NOMO-1 treated with DMSO at 0.1 percent for 48 hours (cell line): ENCODE results near the gene KIFC1.
A peak's percentile ranks its signal among the peaks of the same experiment; 100 is the strongest.
"Not testable (repeated sequence)": the region's sequence is repeated elsewhere in the genome, so short reads cannot be mapped to it uniquely, and the experiment has no call there.

Source experiments
- DNase-seq: peaks from one replicate; lab custom pipeline; 2025; ENCODE audit not compliant: unreplicated experiment; lab: John Stamatoyannopoulos, UW

KIFC1 gene, protein sequence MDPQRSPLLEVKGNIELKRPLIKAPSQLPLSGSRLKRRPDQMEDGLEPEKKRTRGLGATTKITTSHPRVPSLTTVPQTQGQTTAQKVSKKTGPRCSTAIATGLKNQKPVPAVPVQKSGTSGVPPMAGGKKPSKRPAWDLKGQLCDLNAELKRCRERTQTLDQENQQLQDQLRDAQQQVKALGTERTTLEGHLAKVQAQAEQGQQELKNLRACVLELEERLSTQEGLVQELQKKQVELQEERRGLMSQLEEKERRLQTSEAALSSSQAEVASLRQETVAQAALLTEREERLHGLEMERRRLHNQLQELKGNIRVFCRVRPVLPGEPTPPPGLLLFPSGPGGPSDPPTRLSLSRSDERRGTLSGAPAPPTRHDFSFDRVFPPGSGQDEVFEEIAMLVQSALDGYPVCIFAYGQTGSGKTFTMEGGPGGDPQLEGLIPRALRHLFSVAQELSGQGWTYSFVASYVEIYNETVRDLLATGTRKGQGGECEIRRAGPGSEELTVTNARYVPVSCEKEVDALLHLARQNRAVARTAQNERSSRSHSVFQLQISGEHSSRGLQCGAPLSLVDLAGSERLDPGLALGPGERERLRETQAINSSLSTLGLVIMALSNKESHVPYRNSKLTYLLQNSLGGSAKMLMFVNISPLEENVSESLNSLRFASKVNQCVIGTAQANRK

GRCh38 chr6:33391278-33391921 is at the start of gene KIFC1:
Gene KIFC1, plus strand, starts transcription at chr6:33391823. Its CDS starts 163 bp downstream, at chr6:33391986.
- DNase-seq = peak; percentile 99

DNA sequence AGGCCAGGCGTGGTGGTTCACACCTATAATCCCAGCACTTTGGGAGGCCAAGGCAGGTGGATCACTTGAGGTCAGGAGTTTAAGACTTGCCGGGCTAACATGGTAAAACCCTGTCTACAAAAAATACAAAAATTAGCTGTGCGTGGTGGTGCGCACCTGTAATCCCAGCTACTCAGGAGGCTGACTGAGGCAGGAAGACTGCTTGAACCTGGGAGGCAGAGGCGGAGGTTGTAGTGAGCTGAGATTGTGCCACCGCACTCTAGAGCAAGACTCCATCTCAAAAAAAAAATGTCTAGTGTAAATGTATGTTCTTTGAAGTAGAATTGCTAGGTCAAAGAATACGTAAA is 48.0 kb upstream of the KIFC1 start:
- DNase-seq = not testable (repeated sequence)

- no peak for DNase-seq
Measured at GRCh38 chr6:33343953-33344611, 47.5 kb upstream of the KIFC1 start.

DNA sequence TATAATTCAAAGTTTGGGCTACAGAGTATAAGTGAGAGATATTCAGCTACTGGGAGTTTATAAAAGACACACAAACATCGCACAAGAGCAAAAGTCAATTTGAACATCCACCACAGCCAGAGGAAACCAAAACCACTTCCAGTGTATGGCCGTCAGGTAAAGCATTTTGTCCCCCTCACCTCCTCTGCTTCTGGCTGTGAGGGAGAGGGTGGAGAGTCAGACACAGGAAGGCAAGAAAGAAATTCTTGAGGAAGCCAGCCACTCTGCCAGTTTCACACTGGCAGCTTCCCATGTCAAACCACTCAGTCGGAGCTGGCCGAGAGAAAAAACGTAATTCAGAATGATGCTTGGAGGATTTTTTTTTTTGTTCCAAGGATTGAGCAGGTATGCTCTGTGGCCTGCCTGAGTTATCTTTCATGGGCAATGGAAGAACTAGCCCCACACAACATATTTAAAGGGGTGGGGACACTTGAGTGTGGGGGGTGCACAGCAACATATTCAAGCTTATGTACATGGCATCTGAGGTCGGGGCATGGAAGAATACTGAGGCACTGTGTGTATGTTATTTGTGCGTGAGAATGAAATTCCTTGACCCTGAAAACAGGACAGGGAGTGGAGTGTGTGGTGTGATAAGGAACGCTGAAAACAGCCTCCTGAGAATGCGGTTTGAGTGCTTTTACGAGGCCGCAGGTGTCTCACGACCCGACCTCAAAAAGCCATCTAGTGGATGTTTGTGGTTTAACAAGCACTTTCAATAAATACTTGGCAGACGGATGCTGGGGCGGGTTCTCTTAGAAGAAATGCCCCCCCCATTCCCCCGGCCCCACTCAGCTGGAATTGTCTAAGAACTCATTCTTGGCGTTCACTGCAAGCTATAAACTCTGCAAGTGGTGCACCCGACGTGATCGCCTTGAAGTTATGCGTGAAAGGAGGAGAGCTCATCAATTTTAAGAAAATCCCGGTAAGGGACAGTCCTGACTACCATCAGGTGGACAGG is 46.6 kb upstream of the KIFC1 start:
- DNase-seq = peak; percentile 40

DNA sequence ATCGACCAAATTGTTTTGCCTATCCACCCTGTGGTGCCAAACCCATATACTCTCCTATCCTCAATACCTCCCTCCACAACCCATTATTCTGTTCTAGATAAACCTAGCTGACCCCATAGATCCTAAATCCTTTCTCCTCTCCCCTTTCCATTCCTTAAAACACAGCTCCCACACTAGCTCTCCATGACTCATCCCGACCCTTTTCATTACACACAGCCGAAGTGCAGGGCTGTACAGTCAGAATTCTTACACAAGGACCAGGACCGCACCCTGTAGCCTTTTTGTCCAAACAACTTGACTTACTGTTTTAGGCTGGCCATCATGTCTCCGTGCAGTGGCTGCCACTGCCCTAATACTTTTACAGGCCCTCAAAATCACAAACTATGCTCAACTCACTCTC is 44.7 kb upstream of the KIFC1 start:
- DNase-seq = not testable (repeated sequence)

DNA sequence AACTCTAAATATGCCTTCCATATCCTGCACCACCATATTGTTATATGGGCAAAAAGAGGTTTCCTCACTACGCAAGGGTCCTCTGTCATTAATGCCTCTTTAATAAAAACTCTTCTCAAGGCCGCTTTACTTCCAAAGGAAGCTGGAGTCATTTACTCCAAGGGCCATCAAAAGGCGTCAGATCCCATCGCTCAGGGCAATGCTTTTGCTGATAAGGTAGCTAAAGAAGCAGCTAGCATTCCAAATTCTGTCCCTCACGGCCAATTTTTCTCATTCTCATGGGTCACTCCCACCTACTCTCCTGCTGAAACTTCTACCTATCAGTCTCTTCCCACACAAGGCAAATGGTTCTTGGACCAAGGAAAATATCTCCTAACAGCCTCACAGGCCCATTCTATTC is 43.8 kb upstream of the KIFC1 start:
- DNase-seq = no peak

- not testable (repeated sequence) for DNase-seq
Measured at GRCh38 chr6:33355860-33356259, 35.8 kb upstream of the KIFC1 start.

DNA sequence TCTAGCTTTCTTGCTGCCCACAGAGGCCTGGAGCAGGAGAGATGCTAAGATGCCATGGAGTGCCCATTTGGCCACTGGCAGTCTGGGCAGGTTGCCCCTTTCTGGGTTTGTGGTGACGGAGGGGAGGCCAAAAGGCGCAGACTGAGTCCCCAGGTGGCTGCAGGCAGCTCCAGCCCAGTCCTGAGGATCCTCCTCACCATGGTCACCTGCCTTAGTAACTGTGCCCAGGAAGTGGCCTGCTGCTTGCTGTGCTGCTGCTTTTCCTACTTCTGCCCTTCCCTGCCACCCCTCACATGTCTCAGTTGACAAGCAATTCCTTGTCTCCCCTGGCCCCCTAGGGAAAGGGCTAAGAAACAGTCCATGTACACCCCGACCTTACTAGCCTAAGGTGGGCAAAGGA is 35.3 kb upstream of the KIFC1 start:
- no peak for DNase-seq

- not testable (repeated sequence) for DNase-seq
Measured at GRCh38 chr6:33357160-33357871, 34.3 kb upstream of the KIFC1 start.

DNA sequence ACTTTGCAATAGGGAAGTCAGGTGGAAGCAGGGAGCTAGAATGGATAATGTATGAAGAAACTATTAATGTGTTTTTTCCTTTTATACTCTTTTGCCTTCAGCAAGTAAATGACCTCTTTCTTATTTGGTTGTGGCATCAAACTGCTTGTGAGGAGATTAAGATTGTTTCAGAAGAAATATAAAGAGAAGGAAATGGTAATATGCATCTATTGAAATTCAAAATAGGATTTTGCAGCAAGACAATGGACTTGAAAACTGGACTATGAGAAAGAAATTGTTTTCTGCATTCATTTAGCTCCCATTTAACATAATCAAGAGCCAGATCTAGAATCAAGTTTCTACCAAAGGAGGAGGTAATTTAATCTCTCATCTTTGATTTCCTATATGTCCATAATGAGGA is 32.3 kb upstream of the KIFC1 start:
- DNase-seq = no peak

- DNase-seq = not testable (repeated sequence)
Measured at GRCh38 chr6:33363486-33363885, 28.1 kb upstream of the KIFC1 start.

DNA sequence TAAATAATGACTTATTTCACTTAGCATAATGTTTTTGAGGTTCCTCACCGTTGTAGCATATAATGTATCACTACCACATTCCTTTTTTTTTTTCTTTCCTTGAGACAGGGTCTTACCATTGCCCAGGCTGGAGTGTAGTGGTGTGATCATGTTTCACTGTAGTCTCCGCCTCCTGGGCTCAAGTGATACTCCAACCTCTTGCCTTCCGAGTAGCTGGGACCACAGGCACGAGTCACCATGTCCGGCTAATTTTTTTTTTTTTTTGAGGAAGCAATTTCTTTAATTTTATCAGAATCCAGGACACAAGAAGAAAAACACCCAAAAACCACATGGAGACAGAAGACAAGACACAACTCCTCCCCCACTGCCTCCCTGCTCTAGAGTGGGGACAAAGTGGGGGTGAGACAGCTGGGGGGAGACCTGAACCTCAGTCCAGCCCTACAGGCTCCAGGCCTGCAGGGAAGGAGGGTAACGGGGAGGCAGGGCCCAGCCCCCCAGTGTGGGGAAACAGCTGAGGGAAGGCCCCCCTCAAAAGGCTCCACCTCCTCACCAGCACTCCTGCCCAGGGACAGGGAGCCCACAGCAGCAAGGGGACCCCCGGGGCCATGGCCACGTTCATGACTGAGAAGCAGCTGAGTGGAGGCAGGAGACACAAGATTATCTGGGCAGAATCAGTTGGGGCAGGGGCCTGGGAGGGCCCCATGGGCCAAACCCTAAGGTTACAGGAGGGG is 27.0 kb upstream of the KIFC1 start:
- DNase-seq = not testable (repeated sequence)

DNA sequence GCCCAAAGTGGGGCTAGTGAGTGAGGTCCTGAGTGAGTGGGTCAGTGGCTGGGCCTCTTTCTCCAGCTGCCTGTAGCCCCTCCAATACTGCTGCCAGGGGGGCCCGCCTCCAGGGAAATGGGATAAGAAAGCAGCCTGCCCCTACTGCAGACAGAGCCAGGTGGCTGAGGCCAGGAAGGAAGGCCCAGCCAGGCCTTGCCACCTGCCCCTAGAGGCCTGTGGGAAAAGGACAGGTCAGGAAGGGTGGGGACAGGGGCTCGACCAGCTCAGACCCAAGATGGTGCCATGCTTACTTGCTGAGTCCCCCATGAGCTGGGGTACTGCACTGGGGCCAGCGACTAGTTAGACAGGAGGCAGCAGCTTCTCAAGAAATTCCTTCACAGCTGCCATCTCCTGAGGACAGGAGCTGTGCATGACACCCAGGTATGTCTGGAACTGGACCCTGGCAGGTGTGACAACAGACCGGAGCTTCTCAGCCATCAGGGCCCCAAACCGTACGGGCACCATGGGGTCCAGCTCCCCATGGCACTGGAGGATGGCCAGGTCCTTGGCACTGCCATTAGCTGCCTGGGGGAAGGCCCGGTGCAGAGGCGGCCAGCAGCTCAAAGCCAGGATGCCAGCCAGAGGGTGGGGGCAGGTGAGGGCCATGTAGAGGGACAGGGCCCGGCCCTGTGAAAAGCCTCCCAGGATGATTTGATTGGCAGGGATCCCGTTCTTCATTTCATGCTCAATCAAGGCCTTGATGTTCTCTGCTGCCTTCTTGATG is 26.2 kb upstream of the KIFC1 start:
- DNase-seq = not testable (repeated sequence)

GRCh38 chr6:33367009-33367714 is 24.5 kb upstream of the KIFC1 start:
- DNase-seq = no peak

DNA sequence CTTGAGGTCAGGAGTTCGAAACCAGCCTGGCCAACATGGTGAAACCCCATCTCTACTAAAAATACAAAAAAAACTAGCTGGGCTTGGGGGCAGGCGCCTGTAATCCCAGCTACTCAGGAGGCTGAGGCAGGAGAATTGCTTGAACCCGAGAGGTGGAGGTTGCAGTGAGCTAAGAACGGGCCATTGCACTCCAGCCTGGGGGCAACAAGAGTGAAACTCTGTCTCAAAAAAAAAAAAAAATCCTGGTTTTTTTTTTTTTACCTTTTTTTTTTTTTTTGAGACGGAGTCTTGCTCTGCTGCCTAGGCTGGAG is 24.0 kb upstream of the KIFC1 start:
- not testable (repeated sequence) for DNase-seq

- not testable (repeated sequence) for DNase-seq
Measured at GRCh38 chr6:33371901-33372300, 19.7 kb upstream of the KIFC1 start.

DNA sequence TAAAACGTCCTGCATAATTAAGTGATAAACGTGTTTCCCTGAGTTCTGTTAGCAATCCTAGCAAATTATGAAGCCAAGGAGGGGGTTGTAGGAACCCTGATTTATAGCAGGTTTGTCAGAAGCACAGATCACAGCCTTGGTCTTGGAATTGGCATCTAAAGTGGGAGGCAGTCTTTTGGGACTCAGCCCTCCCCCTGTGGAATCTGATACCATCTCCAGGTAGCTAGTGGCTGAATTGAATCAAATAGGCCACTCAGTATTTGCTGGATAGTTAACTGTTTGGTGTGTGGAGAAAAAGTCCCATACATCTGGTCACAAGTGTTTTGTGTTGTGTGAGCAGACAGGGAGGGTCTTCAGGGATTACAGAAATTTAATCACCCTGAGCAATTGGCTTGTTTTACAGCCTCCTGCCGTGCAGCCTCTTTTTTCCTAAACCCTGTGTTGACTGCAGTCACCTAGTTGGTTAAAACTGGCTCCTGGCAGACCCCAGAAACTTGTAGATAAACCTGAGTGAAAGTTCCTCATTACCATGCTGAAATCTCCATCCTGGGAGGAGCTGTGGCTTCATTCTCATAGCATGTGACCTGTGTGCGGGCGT is 19.0 kb upstream of the KIFC1 start:
- no peak for DNase-seq
